HCT116 (cell line): ENCODE data around the gene MAPK14. TPM values are rescaled to one million over a fixed set of nuclear protein-coding genes. Genes with fewer than 3 reads are reported as not detected.

Source experiments
- ATAC-seq: fragments of 200-7000 bp; cut with Tn5 transposase; 2 replicates; pipeline ENCODE4 v1.9.1; 2020; ENCODE audit warnings: mild to moderate bottlenecking, moderate library complexity
- BruUV-seq: library from RNA; stranded (reverse); fragments of 400-500 nt; replicated peaks from 2 replicates; lab custom pipeline; 2021; lab: Mats Ljungman, UMichigan
- CTCF ChIA-PET: fragments of 300-600 bp; sonication (Branson Sonifier 250); formaldehyde crosslinking; loops from one replicate; lab custom pipeline; 2021; ENCODE audit warnings: antibody characterized with exemption; lab: Charles Lee
- POLR2A ChIA-PET: fragments of 300-600, 350-600 bp; sonication (Branson Sonifier 250); formaldehyde crosslinking; loops from one replicate; lab custom pipeline; 2021; ENCODE audit warnings: antibody characterized with exemption; lab: Charles Lee
- RAD21 ChIA-PET, 2 experiments: fragments of 300-600 bp; sonication (Branson Sonifier 250); formaldehyde crosslinking; loops; one replicate each; lab custom pipeline; 2023; ENCODE audit warnings: low total read pairs in 2 of 2; ENCODE audit not compliant: uncharacterized antibody in 2 of 2, unreplicated experiment in 2 of 2, low non-redundant PET in 1 of 2; lab: Charles Lee
- DNase-seq: peaks from one replicate; pipeline ENCODE4 v3.0.0-alpha.2; 2010; ENCODE audit warnings: low read depth, low spot score
- H2AFZ ChIP-seq: fragments of 200-600 bp; shearing (Covaris generic), sonication (generic); 2 replicates; pipeline ENCODE4 v1.6.1; 2017; ENCODE audit warnings: low read depth, mixed run types, mixed read lengths, antibody characterized with exemption, low read length; ENCODE audit not compliant: poor library complexity, severe bottlenecking
- H3K27ac ChIP-seq: 2 replicates; pipeline ENCODE4 v1.5.1; 2012; ENCODE audit warnings: low read depth, low read length
- H3K27me3 ChIP-seq: fragments of 200-600 bp; sonication (generic); 2 replicates; pipeline ENCODE4 v1.6.1; 2016; ENCODE audit warnings: mixed run types, low read length, mixed read lengths; ENCODE audit not compliant: insufficient read depth
- H3K36me3 ChIP-seq, 2 experiments: fragments of 200-500 bp in 1 of 2; fragments of 200-600 bp in 1 of 2; sonication (Bioruptor generic) in 1 of 2; sonication (generic) in 1 of 2; 2 replicates each; pipeline versions ENCODE4 v1.5.1 to v1.6.1; 2014 to 2016; ENCODE audit warnings: low read length in 2 of 2, inconsistent platforms in 1 of 2, mixed read lengths in 1 of 2, mixed run types in 1 of 2; ENCODE audit not compliant: insufficient read depth in 2 of 2, control insufficient read depth in 1 of 2
- H3K4me1 ChIP-seq, 2 experiments: fragments of 200-600 bp in 1 of 2; sonication (generic) in 1 of 2; 2 replicates each; pipeline versions ENCODE4 v1.5.1 to v1.6.1; 2012 to 2017; ENCODE audit warnings: low read length in 2 of 2, inconsistent platforms in 1 of 2, mild to moderate bottlenecking in 1 of 2, mixed read lengths in 1 of 2, mixed run types in 1 of 2, moderate library complexity in 1 of 2; ENCODE audit not compliant: insufficient read depth in 2 of 2, control insufficient read depth in 1 of 2
- H3K4me2 ChIP-seq: fragments of 200-600 bp; sonication (generic); 2 replicates; pipeline ENCODE4 v1.6.1; 2017; ENCODE audit warnings: mixed run types, low read length, mixed read lengths
- H3K4me3 ChIP-seq, 2 experiments: fragments of 200-600 bp in 1 of 2; sonication (generic) in 1 of 2; replicated peaks in 1 of 2; 2 replicates each; pipeline ENCODE4 v1.5.1; 2011 to 2016; ENCODE audit warnings: low read length in 2 of 2, control low read depth in 1 of 2, low read depth in 1 of 2, mild to moderate bottlenecking in 1 of 2, mixed read lengths in 1 of 2, mixed run types in 1 of 2
- H3K79me2 ChIP-seq: fragments of 200-600 bp; sonication (generic); 2 replicates; pipeline ENCODE4 v1.6.1; 2017; ENCODE audit warnings: mild to moderate bottlenecking, mixed run types, low read length, moderate library complexity, mixed read lengths; ENCODE audit not compliant: insufficient read depth
- H3K9ac ChIP-seq: fragments of 200-600 bp; sonication (generic); 2 replicates; pipeline ENCODE4 v1.6.1; 2016; ENCODE audit warnings: low read length, mixed read lengths
- H3K9me2 ChIP-seq: fragments of 200-600 bp; sonication (generic), shearing (Covaris generic); 2 replicates; pipeline ENCODE4 v1.6.1; 2017; ENCODE audit warnings: mixed run types, mild to moderate bottlenecking, moderate library complexity; ENCODE audit not compliant: insufficient read depth
- H3K9me3 ChIP-seq, 2 experiments: fragments of 200-500 bp in 1 of 2; fragments of 200-600 bp in 1 of 2; sonication (Bioruptor generic) in 1 of 2; sonication (generic) in 1 of 2; 2 replicates each; pipeline ENCODE4 v1.6.1; 2014 to 2017; ENCODE audit warnings: low read length in 2 of 2, mixed read lengths in 2 of 2, inconsistent platforms in 1 of 2, low read depth in 1 of 2, mild to moderate bottlenecking in 1 of 2, mixed run types in 1 of 2, moderate library complexity in 1 of 2; ENCODE audit not compliant: control insufficient read depth in 1 of 2, insufficient read depth in 1 of 2
- H4K20me1 ChIP-seq: fragments of 200-600 bp; sonication (generic), shearing (Covaris generic); 2 replicates; pipeline ENCODE4 v1.6.1; 2017; ENCODE audit warnings: mixed run types, mild to moderate bottlenecking, moderate library complexity; ENCODE audit not compliant: insufficient read depth
- CBX3 ChIP-seq: IDR thresholded peaks from 2 replicates; pipeline ENCODE4 v1.6.1; 2012; ENCODE audit warnings: low read depth
- CEBPB ChIP-seq: IDR thresholded peaks from 2 replicates; pipeline ENCODE4 v1.6.1; 2012; ENCODE audit warnings: low read depth
- FOSL1 ChIP-seq: IDR thresholded peaks from 2 replicates; pipeline ENCODE4 v1.6.1; 2012; ENCODE audit warnings: low read depth
- POLR2A ChIP-seq: IDR thresholded peaks from 2 replicates; pipeline ENCODE4 v1.7.0; 2011; ENCODE audit warnings: borderline replicate concordance; ENCODE audit not compliant: insufficient read depth, insufficient read length; ENCODE audit errors: extremely low read depth
- SRF ChIP-seq: IDR thresholded peaks from 2 replicates; pipeline ENCODE4 v1.6.1; 2012; ENCODE audit warnings: low read depth
- ZFX ChIP-seq: fragments of 450-650 bp; IDR thresholded peaks from 2 replicates; pipeline ENCODE4 v1.6.1; 2017
- intact Hi-C: fragments of 100-400 bp; cut with micrococcal nuclease; formaldehyde crosslinking; loops from 2 replicates; pipeline ENCODE4 v1.10.0; 2022
- total RNA-seq: library from RNA; stranded (reverse); gene quantifications from one replicate; pipeline ENCODE4 v1.2.1, GENCODE V29; 2021; ENCODE audit not compliant: unreplicated experiment
- TF ChIP-seq, protein P1 (sequence below), 3 experiments: fragments of 200-600 bp in 1 of 3; sonication (generic) in 1 of 3; IDR thresholded peaks in 2 of 3; conservative IDR thresholded peaks in 1 of 3; 2 replicates each; pipeline ENCODE4 v1.5.1; 2012 to 2017; ENCODE audit warnings: low read depth in 2 of 3, low read length in 2 of 3, antibody characterized with exemption in 1 of 3, borderline replicate concordance in 1 of 3, control low read depth in 1 of 3, mild to moderate bottlenecking in 1 of 3, mixed read lengths in 1 of 3, mixed run types in 1 of 3, moderate library complexity in 1 of 3; ENCODE audit not compliant: insufficient read depth in 1 of 3

The MAPK14 gene
- total RNA-seq, 1 experiment from 2014 or later: 34.2 TPM

DNA sequence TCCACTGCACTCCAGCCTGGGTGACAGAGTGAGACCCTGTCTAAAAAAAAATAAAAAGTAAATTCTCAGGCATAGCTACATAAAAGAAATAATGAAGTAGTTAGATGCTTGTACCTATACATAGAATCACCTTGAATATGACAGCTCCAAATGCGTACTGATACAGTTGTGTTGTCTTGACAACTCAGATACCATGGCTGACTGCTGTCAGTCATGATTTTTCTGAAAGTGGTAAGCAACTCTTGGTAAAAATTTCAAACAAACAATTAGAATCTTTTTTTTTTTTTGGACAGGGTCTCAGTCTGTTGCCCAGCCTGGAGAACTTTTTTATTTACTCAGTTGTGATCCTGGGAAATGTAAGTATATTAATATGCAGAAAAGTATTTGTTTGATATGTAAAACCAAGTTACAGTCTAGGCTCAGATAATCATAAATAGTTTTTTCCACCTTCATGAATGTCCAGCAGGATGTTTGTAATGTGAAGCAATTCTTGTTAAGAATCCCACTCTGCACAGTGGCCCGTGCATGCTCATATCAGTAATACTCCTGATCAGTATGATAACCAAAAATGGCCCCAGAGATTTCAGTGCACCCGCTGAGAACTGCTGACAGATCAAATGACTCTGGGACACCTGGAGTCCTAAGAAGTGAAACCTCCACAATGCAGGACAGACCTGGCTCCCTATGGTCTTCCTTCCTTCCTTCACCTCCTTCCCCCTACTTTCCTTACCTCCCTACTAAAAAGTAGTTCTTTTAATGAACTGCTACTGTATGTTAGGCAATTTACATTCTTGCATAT lies 88.7 kb downstream of the MAPK14 start:
- Histone ChIP-seq H3K4me3 (no peak overlapping the region), H4K20me1 (no peaks in the 10 kb centered on the region), H2AFZ (no peak overlapping the region), H3K9me2 (no peaks in the 10 kb centered on the region), H3K36me3 (no peaks in the 10 kb centered on the region), H3K4me1 (peaks cover 7 to 25% of the 10 kb centered on the region in 2 experiments; a peak in 3 of 4 replicates), H3K4me2 (no peak overlapping the region), H3K27me3 (no peaks in the 10 kb centered on the region), H3K9me3 (no peaks in the 10 kb centered on the region), H3K79me2 (no peaks in the 10 kb centered on the region), H3K9ac (no peak overlapping the region), H3K27ac (no peak overlapping the region)
- ChIA-PET POLR2A (no interaction called here), CTCF (no interaction called here), RAD21 (no interaction called here)
- no TSS peak for BruUV-seq
- ATAC-seq: no peak
- TF ChIP-seq POLR2A (no peak), ZFX (no peak), CBX3 (no peak)
- no peak for DNase-seq
- intact Hi-C loops: no loop called here

DNA sequence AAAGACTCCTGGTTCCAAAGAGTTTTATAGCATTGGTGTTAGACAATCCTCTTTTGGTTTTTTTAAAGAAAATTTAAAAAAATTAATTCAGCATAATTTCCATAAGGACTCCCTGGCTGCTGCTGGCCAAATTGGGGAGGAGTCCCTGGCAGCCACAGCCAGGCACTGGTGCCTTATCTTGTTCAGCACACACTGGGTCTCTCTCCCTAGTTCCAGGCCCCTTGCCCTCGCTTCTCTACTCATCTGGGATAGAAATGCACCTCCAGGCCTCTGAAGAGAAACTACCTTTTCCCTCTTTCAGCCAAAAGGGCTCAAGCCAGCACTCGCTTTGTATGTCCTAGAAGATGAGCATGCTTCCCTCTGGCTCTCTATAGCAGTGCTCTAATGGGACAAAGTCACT lies 89.3 kb downstream of the MAPK14 start:
- no peak for DNase-seq
- Histone ChIP-seq H3K27me3 (no peaks in the 10 kb centered on the region), H3K9me2 (no peaks in the 10 kb centered on the region), H3K4me3 (no peak overlapping the region), H2AFZ (no peak overlapping the region), H3K9me3 (no peaks in the 10 kb centered on the region), H3K36me3 (no peaks in the 10 kb centered on the region), H3K79me2 (no peaks in the 10 kb centered on the region), H3K4me1 (peaks cover 9 to 23% of the 10 kb centered on the region in 2 experiments; a peak in 3 of 4 replicates), H3K4me2 (no peak overlapping the region), H4K20me1 (no peaks in the 10 kb centered on the region), H3K27ac (no peak overlapping the region), H3K9ac (no peak overlapping the region)
- CTCF ChIA-PET: no interaction called here
- ATAC-seq: no peak
- POLR2A ChIA-PET: no interaction called here
- intact Hi-C loops: no loop called here
- no peak for TF ChIP-seq SRF
- TF ChIP-seq FOSL1: no peak
- TF ChIP-seq, protein P1, sequence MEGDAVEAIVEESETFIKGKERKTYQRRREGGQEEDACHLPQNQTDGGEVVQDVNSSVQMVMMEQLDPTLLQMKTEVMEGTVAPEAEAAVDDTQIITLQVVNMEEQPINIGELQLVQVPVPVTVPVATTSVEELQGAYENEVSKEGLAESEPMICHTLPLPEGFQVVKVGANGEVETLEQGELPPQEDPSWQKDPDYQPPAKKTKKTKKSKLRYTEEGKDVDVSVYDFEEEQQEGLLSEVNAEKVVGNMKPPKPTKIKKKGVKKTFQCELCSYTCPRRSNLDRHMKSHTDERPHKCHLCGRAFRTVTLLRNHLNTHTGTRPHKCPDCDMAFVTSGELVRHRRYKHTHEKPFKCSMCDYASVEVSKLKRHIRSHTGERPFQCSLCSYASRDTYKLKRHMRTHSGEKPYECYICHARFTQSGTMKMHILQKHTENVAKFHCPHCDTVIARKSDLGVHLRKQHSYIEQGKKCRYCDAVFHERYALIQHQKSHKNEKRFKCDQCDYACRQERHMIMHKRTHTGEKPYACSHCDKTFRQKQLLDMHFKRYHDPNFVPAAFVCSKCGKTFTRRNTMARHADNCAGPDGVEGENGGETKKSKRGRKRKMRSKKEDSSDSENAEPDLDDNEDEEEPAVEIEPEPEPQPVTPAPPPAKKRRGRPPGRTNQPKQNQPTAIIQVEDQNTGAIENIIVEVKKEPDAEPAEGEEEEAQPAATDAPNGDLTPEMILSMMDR (IDR thresholded peaks at IDR 0.05 in 2 of 3, conservative IDR thresholded peaks at IDR 0.05 in 1 of 3; ENCODE audit: borderline replicate concordance in 1 of 3, insufficient read depth in 1 of 3, low read depth in 2 of 3, low read length in 2 of 3): no peak
- TF ChIP-seq CEBPB: no peak
- BruUV-seq: no TSS peak
- RAD21 ChIA-PET: no interaction called here
